Measurements from ENCODE around the gene ARCN1.

ARCN1 gene

DNA sequence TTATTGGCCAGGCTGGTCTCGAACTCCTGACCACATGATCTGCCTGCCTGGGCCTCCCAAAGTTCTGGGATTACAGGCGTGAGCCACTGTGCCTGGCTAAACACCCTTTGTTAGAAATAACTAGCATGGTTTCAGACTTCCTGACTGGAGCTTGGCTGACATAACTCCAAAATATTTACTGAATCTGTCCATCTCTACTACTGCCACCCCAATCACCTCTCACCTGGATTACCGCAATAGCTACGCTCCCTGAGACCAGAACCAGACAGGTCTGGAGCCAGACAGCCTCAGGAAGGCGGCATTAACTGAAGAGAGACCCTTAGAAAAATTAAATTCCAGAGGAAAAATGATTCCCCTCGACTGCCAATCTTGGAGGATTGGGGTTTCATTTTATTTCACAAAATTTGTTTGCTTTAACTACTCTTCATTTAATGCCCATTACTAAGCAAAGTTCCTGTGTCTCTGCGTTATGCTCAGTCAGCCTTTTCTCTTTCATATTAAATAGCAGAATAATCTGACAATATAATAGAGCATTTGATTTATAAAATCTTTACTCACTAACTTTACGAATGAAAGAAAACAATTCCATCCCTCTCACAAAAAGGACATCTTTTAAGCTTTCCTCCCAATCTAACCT, 28.1 kb upstream of the ARCN1 start:
- Histone ChIP-seq H3K79me1 (replicated peaks; ENCODE audit: low read length, poor library complexity, severe bottlenecking) (no peaks in the 10 kb centered on the region), H2BK120ac (ENCODE audit: low read depth, low read length) (no peak overlapping the region), H4K91ac (ENCODE audit: low read length) (no peak overlapping the region), H2AFZ (ENCODE audit: low read depth, low read length) (no peak overlapping the region), H3K36me3 (ENCODE audit: control insufficient read depth in 1 of 2, insufficient read depth in 2 of 2, low read depth in 1 of 2, low read length in 2 of 2) (peaks cover 25 to 52% of the 10 kb centered on the region in 2 experiments), H3K18ac (ENCODE audit: low read depth in 1 of 2, low read length in 2 of 2) (no peak overlapping the region), H2AK5ac (ENCODE audit: low read length, severe bottlenecking) (no peak overlapping the region), H2BK12ac (ENCODE audit: low read length in 2 of 2) (no peak overlapping the region), H3K4me3 (ENCODE audit: insufficient read depth in 1 of 2, low read depth in 1 of 2, low read length in 2 of 2) (no peak overlapping the region), H3K23ac (ENCODE audit: low read length in 2 of 2) (no peak overlapping the region), H3K14ac (ENCODE audit: low read length in 2 of 2) (no peak overlapping the region), H3K27me3 (ENCODE audit: control insufficient read depth in 1 of 2, insufficient read depth in 1 of 2, low read length in 2 of 2) (no peaks in the 10 kb centered on the region), H3K4ac (ENCODE audit: low read depth in 1 of 2, low read length in 2 of 2) (no peak overlapping the region), H2BK15ac (ENCODE audit: low read depth, poor library complexity, severe bottlenecking) (no peak overlapping the region), H3K4me2 (ENCODE audit: low read length, poor library complexity, severe bottlenecking) (no peak overlapping the region), H3K9me3 (ENCODE audit: control insufficient read depth, low read length) (no peaks in the 10 kb centered on the region), H3K9ac (ENCODE audit: low read length) (no peak overlapping the region), H4K8ac (ENCODE audit: low read length) (no peak overlapping the region), H2BK5ac (ENCODE audit: low read depth, low read length, poor library complexity, severe bottlenecking) (no peak overlapping the region), H3K27ac (ENCODE audit: low read length, poor library complexity, severe bottlenecking) (no peak overlapping the region), H3K4me1 (ENCODE audit: control insufficient read depth, insufficient read depth, low read depth, low read length) (no peaks in the 10 kb centered on the region)
- 94% methylated on average over 6 of the region's 8 CpGs for WGBS
- DNase-seq = no peak

DNA sequence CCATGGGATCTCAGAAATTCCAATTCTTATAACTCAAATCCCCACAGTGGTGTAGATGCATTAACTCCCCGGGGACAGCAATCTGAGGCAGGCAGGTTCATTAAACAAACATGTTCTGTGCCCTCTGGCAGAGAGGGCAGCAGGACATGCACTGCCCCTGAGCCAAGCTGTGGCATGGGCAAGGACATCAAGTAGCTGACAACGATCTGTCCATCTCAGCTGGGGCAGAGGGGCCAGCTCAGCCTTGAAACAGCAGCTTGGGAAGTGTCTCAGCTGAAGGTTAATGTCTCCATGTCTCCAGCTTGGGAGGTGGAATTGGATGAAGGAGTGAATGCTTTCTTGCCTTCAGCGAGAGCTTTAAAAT, 27.6 kb upstream of the ARCN1 start:
- H3K18ac ChIP-seq (ENCODE audit: low read depth in 1 of 2, low read length in 2 of 2) = no peak overlapping the region
- H3K27ac ChIP-seq (ENCODE audit: low read length, poor library complexity, severe bottlenecking) = no peak overlapping the region
- no peak overlapping the region for H3K4me2 ChIP-seq (ENCODE audit: low read length, poor library complexity, severe bottlenecking)
- no peak overlapping the region for H2BK15ac ChIP-seq (ENCODE audit: low read depth, poor library complexity, severe bottlenecking)
- H2BK12ac ChIP-seq (ENCODE audit: low read length in 2 of 2) = no peak overlapping the region
- H3K27me3 ChIP-seq (ENCODE audit: control insufficient read depth in 1 of 2, insufficient read depth in 1 of 2, low read length in 2 of 2) = no peaks in the 10 kb centered on the region
- no peaks in the 10 kb centered on the region for H3K79me1 ChIP-seq (replicated peaks; ENCODE audit: low read length, poor library complexity, severe bottlenecking)
- no peak overlapping the region for H3K4ac ChIP-seq (ENCODE audit: low read depth in 1 of 2, low read length in 2 of 2)
- H2BK5ac ChIP-seq (ENCODE audit: low read depth, low read length, poor library complexity, severe bottlenecking) = no peak overlapping the region
- WGBS = 93% methylated on average over 2 of the region's 3 CpGs
- no peak overlapping the region for H2AFZ ChIP-seq (ENCODE audit: low read depth, low read length)
- H3K14ac ChIP-seq (ENCODE audit: low read length in 2 of 2) = no peak overlapping the region
- H4K91ac ChIP-seq (ENCODE audit: low read length) = no peak overlapping the region
- H3K9ac ChIP-seq (ENCODE audit: low read length) = no peak overlapping the region
- H3K36me3 ChIP-seq (ENCODE audit: control insufficient read depth in 1 of 2, insufficient read depth in 2 of 2, low read depth in 1 of 2, low read length in 2 of 2) = peaks cover 27 to 54% of the 10 kb centered on the region in 2 experiments
- no peak overlapping the region for H3K23ac ChIP-seq (ENCODE audit: low read length in 2 of 2)
- no peak overlapping the region for H2AK5ac ChIP-seq (ENCODE audit: low read length, severe bottlenecking)
- no peaks in the 10 kb centered on the region for H3K9me3 ChIP-seq (ENCODE audit: control insufficient read depth, low read length)
- H2BK120ac ChIP-seq (ENCODE audit: low read depth, low read length) = no peak overlapping the region
- H3K4me3 ChIP-seq (ENCODE audit: insufficient read depth in 1 of 2, low read depth in 1 of 2, low read length in 2 of 2) = no peak overlapping the region
- H4K8ac ChIP-seq (ENCODE audit: low read length) = no peak overlapping the region
- no peaks in the 10 kb centered on the region for H3K4me1 ChIP-seq (ENCODE audit: control insufficient read depth, insufficient read depth, low read depth, low read length)
- no peak for DNase-seq

DNA sequence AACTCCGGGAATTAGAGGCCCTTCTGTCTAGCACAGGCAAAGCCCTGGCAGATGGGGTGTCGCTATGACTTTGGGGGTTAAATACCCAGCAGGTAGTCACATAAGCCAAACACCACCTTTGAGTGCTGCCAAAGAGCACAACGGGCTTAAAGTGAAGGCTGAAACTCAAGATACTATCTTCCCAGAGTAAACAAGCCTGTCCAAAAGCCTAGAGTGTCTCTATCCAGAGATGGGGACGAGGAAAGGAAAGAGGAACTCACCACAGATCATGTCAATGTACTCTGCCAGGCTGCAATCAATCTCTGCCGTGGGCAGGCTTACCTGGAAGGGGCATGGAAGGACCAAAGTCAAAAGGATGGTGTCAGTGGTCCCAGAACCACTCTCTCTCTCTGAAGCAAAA, 26.7 kb upstream of the ARCN1 start:
- no peak overlapping the region for H3K4me2 ChIP-seq (ENCODE audit: low read length, poor library complexity, severe bottlenecking)
- no peak overlapping the region for H3K4ac ChIP-seq (ENCODE audit: low read depth in 1 of 2, low read length in 2 of 2)

DNA sequence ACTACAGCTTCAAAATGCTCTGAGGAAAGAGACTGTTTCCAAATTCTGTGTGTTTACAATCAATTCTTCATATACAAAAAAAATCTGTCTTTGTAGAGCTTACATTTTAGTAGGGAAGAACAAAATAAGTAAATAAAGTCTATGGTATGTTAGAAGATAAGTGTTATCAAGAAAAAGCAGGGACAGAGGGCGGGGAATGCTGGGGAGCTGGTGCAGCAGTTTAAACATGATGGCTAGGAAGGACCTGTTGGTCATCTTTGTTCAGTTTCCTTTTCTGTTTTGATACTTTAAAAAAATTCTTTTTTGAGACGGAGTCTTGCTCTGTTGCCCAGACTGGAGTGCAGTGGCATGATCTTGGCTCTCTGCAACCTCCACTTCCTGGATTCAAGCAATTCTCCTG, 25.1 kb upstream of the ARCN1 start:
- H3K4me1 ChIP-seq (ENCODE audit: control insufficient read depth, insufficient read depth, low read depth, low read length) = no peaks in the 10 kb centered on the region
- H3K9me3 ChIP-seq (ENCODE audit: control insufficient read depth, low read length) = no peaks in the 10 kb centered on the region
- H4K8ac ChIP-seq (ENCODE audit: low read length) = no peak overlapping the region
- no peak overlapping the region for H2AK5ac ChIP-seq (ENCODE audit: low read length, severe bottlenecking)
- H3K36me3 ChIP-seq (ENCODE audit: control insufficient read depth in 1 of 2, insufficient read depth in 2 of 2, low read depth in 1 of 2, low read length in 2 of 2) = peaks cover 32 to 65% of the 10 kb centered on the region in 2 experiments
- H3K14ac ChIP-seq (ENCODE audit: low read length in 2 of 2) = no peak overlapping the region
- H3K79me1 ChIP-seq (replicated peaks; ENCODE audit: low read length, poor library complexity, severe bottlenecking) = no peaks in the 10 kb centered on the region
- no peak overlapping the region for H3K9ac ChIP-seq (ENCODE audit: low read length)
- no peak overlapping the region for H2AFZ ChIP-seq (ENCODE audit: low read depth, low read length)
- no peak overlapping the region for H3K4me2 ChIP-seq (ENCODE audit: low read length, poor library complexity, severe bottlenecking)
- 100% methylated on average over 2 of the region's 2 CpGs for WGBS
- no peak overlapping the region for H2BK5ac ChIP-seq (ENCODE audit: low read depth, low read length, poor library complexity, severe bottlenecking)
- no peak overlapping the region for H3K4ac ChIP-seq (ENCODE audit: low read depth in 1 of 2, low read length in 2 of 2)
- no peak overlapping the region for H2BK15ac ChIP-seq (ENCODE audit: low read depth, poor library complexity, severe bottlenecking)
- no peak overlapping the region for H2BK12ac ChIP-seq (ENCODE audit: low read length in 2 of 2)
- no peak overlapping the region for H3K18ac ChIP-seq (ENCODE audit: low read depth in 1 of 2, low read length in 2 of 2)
- H4K91ac ChIP-seq (ENCODE audit: low read length) = no peak overlapping the region
- H3K27ac ChIP-seq (ENCODE audit: low read length, poor library complexity, severe bottlenecking) = no peak overlapping the region
- H3K4me3 ChIP-seq (ENCODE audit: insufficient read depth in 1 of 2, low read depth in 1 of 2, low read length in 2 of 2) = no peak overlapping the region
- no peak for DNase-seq
- H3K23ac ChIP-seq (ENCODE audit: low read length in 2 of 2) = no peak overlapping the region
- no peak overlapping the region for H2BK120ac ChIP-seq (ENCODE audit: low read depth, low read length)
- H3K27me3 ChIP-seq (ENCODE audit: control insufficient read depth in 1 of 2, insufficient read depth in 1 of 2, low read length in 2 of 2) = no peaks in the 10 kb centered on the region

More for the DNA sequence above, 26.7 kb upstream of the ARCN1 start:
- Histone ChIP-seq H3K27ac (ENCODE audit: low read length, poor library complexity, severe bottlenecking) (no peak overlapping the region), H3K9me3 (ENCODE audit: control insufficient read depth, low read length) (no peaks in the 10 kb centered on the region), H2BK5ac (ENCODE audit: low read depth, low read length, poor library complexity, severe bottlenecking) (no peak overlapping the region), H3K36me3 (ENCODE audit: control insufficient read depth in 1 of 2, insufficient read depth in 2 of 2, low read depth in 1 of 2, low read length in 2 of 2) (peaks cover 26 to 56% of the 10 kb centered on the region in 2 experiments), H3K9ac (ENCODE audit: low read length) (no peak overlapping the region), H3K27me3 (ENCODE audit: control insufficient read depth in 1 of 2, insufficient read depth in 1 of 2, low read length in 2 of 2) (no peaks in the 10 kb centered on the region), H2BK120ac (ENCODE audit: low read depth, low read length) (no peak overlapping the region), H3K4me1 (ENCODE audit: control insufficient read depth, insufficient read depth, low read depth, low read length) (no peaks in the 10 kb centered on the region), H2BK15ac (ENCODE audit: low read depth, poor library complexity, severe bottlenecking) (no peak overlapping the region), H2BK12ac (ENCODE audit: low read length in 2 of 2) (no peak overlapping the region), H3K23ac (ENCODE audit: low read length in 2 of 2) (no peak overlapping the region), H3K79me1 (replicated peaks; ENCODE audit: low read length, poor library complexity, severe bottlenecking) (no peaks in the 10 kb centered on the region), H4K91ac (ENCODE audit: low read length) (no peak overlapping the region), H2AK5ac (ENCODE audit: low read length, severe bottlenecking) (no peak overlapping the region), H3K4me3 (ENCODE audit: insufficient read depth in 1 of 2, low read depth in 1 of 2, low read length in 2 of 2) (no peak overlapping the region), H4K8ac (ENCODE audit: low read length) (no peak overlapping the region), H3K18ac (ENCODE audit: low read depth in 1 of 2, low read length in 2 of 2) (no peak overlapping the region), H3K14ac (ENCODE audit: low read length in 2 of 2) (no peak overlapping the region), H2AFZ (ENCODE audit: low read depth, low read length) (no peak overlapping the region)
- DNase-seq = no peak
- 93% methylated on average over 5 of the region's 5 CpGs for WGBS
